ENCODE data around the gene RFX1. TPM values are rescaled to one million over a fixed set of nuclear protein-coding genes. Genes with fewer than 3 reads are reported as not detected.

Gene RFX1
- total and polyA plus RNA-seq, 2 of the 13 experiments (the other 11 are each of a cell fraction or from before 2014, with no cell fraction given) = 1.1 to 1.3 TPM

- H3K4me1 ChIP-seq (ENCODE audit: insufficient read depth, low read length) = peaks cover 46% of the 10 kb centered on the region
- TF ChIP-seq PHF5A (CRISPR knock-in tag; IDR thresholded peaks at IDR 0.05; ENCODE audit: low read depth, unreplicated experiment) (no peak), CEBPG (CRISPR knock-in tag; IDR thresholded peaks at IDR 0.05) (no peak), MTA1 (CRISPR knock-in tag; IDR thresholded peaks at IDR 0.05; ENCODE audit: borderline replicate concordance) (no peak), ZNF276 (CRISPR knock-in tag; IDR thresholded peaks at IDR 0.05; ENCODE audit: low read depth) (no peak), HNRNPH1 (optimal IDR thresholded peaks at IDR 0.05; ENCODE audit: low read depth, low read length) (no peak), ZNF616 (CRISPR knock-in tag; IDR thresholded peaks at IDR 0.05; ENCODE audit: low read depth) (no peak), ZNF274 (CRISPR knock-in tag; IDR thresholded peaks at IDR 0.05) (no peak), U2AF1 (optimal IDR thresholded peaks at IDR 0.05; ENCODE audit: low read depth, low read length) (no peak), ZNF770 (CRISPR knock-in tag; IDR thresholded peaks at IDR 0.05) (no peak), SOX13 (IDR thresholded peaks at IDR 0.05) (no peak), SOX13 (CRISPR knock-in tag; conservative IDR thresholded peaks at IDR 0.05 in 1 of 2, IDR thresholded peaks at IDR 0.05 in 1 of 2) (no peak), ARID3A (IDR thresholded peaks at IDR 0.05; ENCODE audit: low read depth, low read length) (no peak), PCBP2 (optimal IDR thresholded peaks at IDR 0.05; ENCODE audit: low read depth, low read length, poor library complexity, severe bottlenecking) (no peak), BHLHE40 (IDR thresholded peaks at IDR 0.05; ENCODE audit: low read length) (no peak), ZNF333 (CRISPR knock-in tag; IDR thresholded peaks at IDR 0.05; ENCODE audit: borderline replicate concordance) (no peak)
- TF ChIP-seq, protein P1, sequence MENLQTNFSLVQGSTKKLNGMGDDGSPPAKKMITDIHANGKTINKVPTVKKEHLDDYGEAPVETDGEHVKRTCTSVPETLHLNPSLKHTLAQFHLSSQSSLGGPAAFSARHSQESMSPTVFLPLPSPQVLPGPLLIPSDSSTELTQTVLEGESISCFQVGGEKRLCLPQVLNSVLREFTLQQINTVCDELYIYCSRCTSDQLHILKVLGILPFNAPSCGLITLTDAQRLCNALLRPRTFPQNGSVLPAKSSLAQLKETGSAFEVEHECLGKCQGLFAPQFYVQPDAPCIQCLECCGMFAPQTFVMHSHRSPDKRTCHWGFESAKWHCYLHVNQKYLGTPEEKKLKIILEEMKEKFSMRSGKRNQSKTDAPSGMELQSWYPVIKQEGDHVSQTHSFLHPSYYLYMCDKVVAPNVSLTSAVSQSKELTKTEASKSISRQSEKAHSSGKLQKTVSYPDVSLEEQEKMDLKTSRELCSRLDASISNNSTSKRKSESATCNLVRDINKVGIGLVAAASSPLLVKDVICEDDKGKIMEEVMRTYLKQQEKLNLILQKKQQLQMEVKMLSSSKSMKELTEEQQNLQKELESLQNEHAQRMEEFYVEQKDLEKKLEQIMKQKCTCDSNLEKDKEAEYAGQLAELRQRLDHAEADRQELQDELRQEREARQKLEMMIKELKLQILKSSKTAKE (CRISPR knock-in tag; IDR thresholded peaks at IDR 0.05; ENCODE audit: borderline replicate concordance) = no peak
- H2AFZ ChIP-seq (ENCODE audit: low read length) = no peak overlapping the region
- no peaks in the 10 kb centered on the region for H3K79me2 ChIP-seq (ENCODE audit: insufficient read depth, low read length)
- WGBS (ENCODE audit: low lambda C conversion rate) = 53% methylated on average over 5 of the region's 5 CpGs
- ATAC-seq (no peak), DNase-seq (ENCODE audit: low spot score) (no peak), FAIRE-seq (no peak)
- intact Hi-C loops (cut with micrococcal nuclease; ENCODE audit: unreplicated experiment) (no loop called here), in situ Hi-C loops (cut with HindIII; ENCODE audit: extremely low pct_ligation_motif_present, low pct_unique_long_range_greater_than_20kb) (no loop called here)
- ChIA-PET CTCF (ENCODE audit: low intra/inter-chr PET ratio, low total read pairs) (no interaction called here), POLR2A (no interaction called here)
- H3K4me3 ChIP-seq (replicated peaks in 1 of 3; ENCODE audit: insufficient read depth in 1 of 3, low read depth in 2 of 3, low read length in 3 of 3) = no peak overlapping the region
- H3K27me3 ChIP-seq (ENCODE audit: control insufficient read depth in 1 of 2, insufficient read depth in 2 of 2, low read length in 2 of 2) = no peaks in the 10 kb centered on the region
- no peak overlapping the region for H3K9ac ChIP-seq (ENCODE audit: insufficient read depth, low read depth, low read length)
- no peak overlapping the region for H3K27ac ChIP-seq (ENCODE audit: extremely low read length, insufficient read depth, low read length)
- no peaks in the 10 kb centered on the region for H3K9me3 ChIP-seq (ENCODE audit: low read length)
- no peak overlapping the region for H3K4me2 ChIP-seq (ENCODE audit: low read depth, low read length)
- BruUV-seq (replicated peaks) = no TSS peak
- no peaks in the 10 kb centered on the region for H4K20me1 ChIP-seq (ENCODE audit: insufficient read depth, low read length)
- H3K36me3 ChIP-seq (replicated peaks in 1 of 2; ENCODE audit: control insufficient read depth in 1 of 2, insufficient read depth in 2 of 2, low read length in 2 of 2) = no peaks in the 10 kb centered on the region
These were observed 15.4 kb upstream of the RFX1 start for GRCh38 chr19:14021474-14021873.
